Measurements from ENCODE around the gene LIFR.

The LIFR gene

DNA sequence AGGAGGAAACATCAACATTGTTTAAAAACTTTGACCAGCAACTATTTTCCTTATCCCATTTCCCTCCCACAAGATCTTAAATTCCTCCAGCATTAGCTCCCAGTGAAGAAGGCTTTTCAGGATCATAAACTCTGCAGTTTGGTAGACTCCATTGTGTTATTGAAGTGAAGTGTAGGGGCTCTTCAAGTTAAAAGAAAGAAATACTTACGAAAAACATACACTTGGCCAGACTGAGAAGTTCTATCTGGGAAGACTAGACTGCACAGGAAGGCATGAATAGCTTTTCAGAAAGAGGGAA, 22.3 kb downstream of the LIFR start:
- no peak overlapping the region for H3K9ac ChIP-seq (ENCODE audit: low read length)
- no peak overlapping the region for H3K14ac ChIP-seq (ENCODE audit: low read length)
- H4K8ac ChIP-seq (ENCODE audit: low read depth, low read length) = no peak overlapping the region
- no peak overlapping the region for H3K4me3 ChIP-seq (ENCODE audit: low read depth, low read length)
- no peak overlapping the region for H2BK12ac ChIP-seq (ENCODE audit: low read length)
- H3K18ac ChIP-seq (ENCODE audit: low read length) = no peak overlapping the region
- H3K4me1 ChIP-seq (ENCODE audit: control insufficient read depth in 1 of 2, insufficient read depth in 2 of 2, low read length in 2 of 2) = peaks cover 0 to 2% of the 10 kb centered on the region in 2 experiments
- H4K91ac ChIP-seq (ENCODE audit: low read depth, low read length) = no peak overlapping the region
- H3K23ac ChIP-seq (ENCODE audit: low read length) = no peak overlapping the region
- no peaks in the 10 kb centered on the region for H3K9me3 ChIP-seq (ENCODE audit: insufficient read depth, low read depth, low read length)
- H2BK5ac ChIP-seq (ENCODE audit: low read depth, low read length, poor library complexity) = no peak overlapping the region
- peaks cover 2% of the 10 kb centered on the region for H3K79me2 ChIP-seq (ENCODE audit: control insufficient read depth, insufficient read depth, low read length, poor library complexity)
- no peak overlapping the region for H3K27ac ChIP-seq (ENCODE audit: low read depth, low read length)
- no peak overlapping the region for H2BK120ac ChIP-seq (ENCODE audit: insufficient read depth, low read length, poor library complexity)
- H3K27me3 ChIP-seq (ENCODE audit: insufficient read depth, low read length) = no peaks in the 10 kb centered on the region
- DNase-seq = no peak
- H3K4me2 ChIP-seq (ENCODE audit: low read length) = no peak overlapping the region
- no peak overlapping the region for H3K4ac ChIP-seq (ENCODE audit: low read depth, low read length)
- no peak overlapping the region for H4K12ac ChIP-seq (ENCODE audit: low read depth, low read length)
- H3K79me1 ChIP-seq (ENCODE audit: low read length) = no peaks in the 10 kb centered on the region
- H2AK5ac ChIP-seq (ENCODE audit: low read length) = no peak overlapping the region
- no peaks in the 10 kb centered on the region for H3K36me3 ChIP-seq (ENCODE audit: control insufficient read depth in 1 of 2, insufficient read depth in 2 of 2, low read length in 2 of 2)
- WGBS (ENCODE audit: extremely low coverage, insufficient coverage, insufficient read length) = no CpG with 5 or more reads among the region's 1 CpG
- no peak overlapping the region for H2AFZ ChIP-seq (ENCODE audit: insufficient read depth, low read length, poor library complexity)

DNA sequence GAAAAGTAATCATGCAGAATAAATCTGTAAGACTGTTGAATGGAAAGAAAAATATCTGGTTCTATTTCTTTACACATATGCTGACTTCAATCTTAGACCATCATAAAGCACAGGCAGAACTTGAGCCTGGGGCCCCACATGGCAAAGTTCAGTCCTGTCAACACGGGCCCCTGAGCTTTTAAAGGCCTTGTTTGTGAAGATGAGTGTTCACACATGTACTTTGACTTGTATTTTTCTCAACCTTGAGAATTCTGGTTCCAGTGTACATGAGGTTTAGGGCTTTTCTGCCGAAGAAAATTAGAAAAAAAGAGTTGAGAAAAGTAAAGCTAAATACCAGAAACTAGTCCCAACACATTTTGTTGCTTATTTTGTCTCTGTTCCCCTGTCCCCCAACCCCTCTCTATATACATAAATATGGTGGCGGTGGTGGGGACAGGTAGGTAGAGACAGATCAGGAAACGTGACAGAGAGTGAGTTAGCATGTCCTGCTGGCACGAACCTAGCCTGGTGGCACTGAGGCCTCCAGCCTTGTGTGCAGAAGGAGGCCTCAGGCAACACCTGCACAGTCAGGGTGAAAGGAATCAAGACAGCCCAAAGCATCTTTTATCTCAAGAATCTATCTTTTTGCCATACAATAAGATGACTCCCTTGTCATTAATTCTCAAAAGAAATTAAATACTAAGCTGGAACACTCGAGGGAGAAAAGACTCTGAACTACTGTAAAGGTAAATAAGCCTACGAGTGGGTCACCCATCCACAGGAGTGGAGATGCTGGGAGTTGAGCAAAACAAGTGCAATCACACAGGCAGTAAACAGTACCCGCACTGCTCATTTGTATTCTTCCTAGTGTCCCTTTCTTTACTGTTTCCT, 22.9 kb downstream of the LIFR start:
- no peaks in the 10 kb centered on the region for H3K36me3 ChIP-seq (ENCODE audit: control insufficient read depth in 1 of 2, insufficient read depth in 2 of 2, low read length in 2 of 2)
- H3K4ac ChIP-seq (ENCODE audit: low read depth, low read length) = no peak overlapping the region
- no peak overlapping the region for H2BK120ac ChIP-seq (ENCODE audit: insufficient read depth, low read length, poor library complexity)
- no peaks in the 10 kb centered on the region for H3K9me3 ChIP-seq (ENCODE audit: insufficient read depth, low read depth, low read length)
- peaks cover 0 to 2% of the 10 kb centered on the region in 2 experiments for H3K4me1 ChIP-seq (ENCODE audit: control insufficient read depth in 1 of 2, insufficient read depth in 2 of 2, low read length in 2 of 2)
- H3K4me2 ChIP-seq (ENCODE audit: low read length) = no peak overlapping the region
- peaks cover 2% of the 10 kb centered on the region for H3K79me2 ChIP-seq (ENCODE audit: control insufficient read depth, insufficient read depth, low read length, poor library complexity)
- H3K4me3 ChIP-seq (ENCODE audit: low read depth, low read length) = no peak overlapping the region
- no peak overlapping the region for H2BK5ac ChIP-seq (ENCODE audit: low read depth, low read length, poor library complexity)
- H3K9ac ChIP-seq (ENCODE audit: low read length) = no peak overlapping the region
- no peak overlapping the region for H3K23ac ChIP-seq (ENCODE audit: low read length)
- no CpG with 5 or more reads among the region's 8 CpGs for WGBS (ENCODE audit: extremely low coverage, insufficient coverage, insufficient read length)
- peak; percentile 9 to 47 for DNase-seq
- H4K91ac ChIP-seq (ENCODE audit: low read depth, low read length) = no peak overlapping the region
- H3K14ac ChIP-seq (ENCODE audit: low read length) = no peak overlapping the region
- H2BK12ac ChIP-seq (ENCODE audit: low read length) = no peak overlapping the region
- no peak overlapping the region for H2AK5ac ChIP-seq (ENCODE audit: low read length)
- H2AFZ ChIP-seq (ENCODE audit: insufficient read depth, low read length, poor library complexity) = no peak overlapping the region
- H3K18ac ChIP-seq (ENCODE audit: low read length) = no peak overlapping the region
- no peak overlapping the region for H3K27ac ChIP-seq (ENCODE audit: low read depth, low read length)
- H3K27me3 ChIP-seq (ENCODE audit: insufficient read depth, low read length) = no peaks in the 10 kb centered on the region
- H4K12ac ChIP-seq (ENCODE audit: low read depth, low read length) = no peak overlapping the region
- H4K8ac ChIP-seq (ENCODE audit: low read depth, low read length) = no peak overlapping the region
- H3K79me1 ChIP-seq (ENCODE audit: low read length) = no peaks in the 10 kb centered on the region

DNA sequence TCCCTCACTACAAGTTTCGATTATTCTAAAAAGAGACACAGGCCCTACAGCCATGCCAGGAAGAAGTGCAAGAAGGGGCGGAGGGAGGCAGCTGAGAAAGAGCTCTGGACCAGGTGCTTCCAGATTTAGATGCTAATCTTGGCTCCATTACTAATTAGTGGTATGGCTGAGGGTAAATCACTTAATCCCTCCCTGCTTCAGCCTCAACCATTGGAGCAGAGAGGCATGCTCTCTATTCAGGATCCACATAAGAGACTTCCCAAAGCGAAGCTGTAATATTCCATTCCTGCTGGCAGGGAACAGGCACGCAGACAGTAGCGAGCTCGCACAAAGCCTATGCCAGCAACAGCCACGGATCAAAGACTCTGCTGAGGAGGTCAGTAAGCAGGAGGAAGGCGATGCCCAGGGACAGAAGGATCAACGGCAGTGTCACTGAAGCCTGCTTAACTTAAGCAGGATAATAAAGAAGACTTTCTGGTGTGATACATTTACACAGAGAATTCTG, 24.2 kb downstream of the LIFR start:
- H3K27me3 ChIP-seq (ENCODE audit: insufficient read depth, low read length) = no peaks in the 10 kb centered on the region
- H3K4ac ChIP-seq (ENCODE audit: low read depth, low read length) = no peak overlapping the region
- H3K4me2 ChIP-seq (ENCODE audit: low read length) = no peak overlapping the region
- no peak overlapping the region for H3K4me3 ChIP-seq (ENCODE audit: low read depth, low read length)
- H2BK120ac ChIP-seq (ENCODE audit: insufficient read depth, low read length, poor library complexity) = no peak overlapping the region
- H3K79me1 ChIP-seq (ENCODE audit: low read length) = no peaks in the 10 kb centered on the region
- no peak overlapping the region for H2AFZ ChIP-seq (ENCODE audit: insufficient read depth, low read length, poor library complexity)
- H3K4me1 ChIP-seq (ENCODE audit: control insufficient read depth in 1 of 2, insufficient read depth in 2 of 2, low read length in 2 of 2) = peaks cover 0 to 4% of the 10 kb centered on the region in 2 experiments
- no peak overlapping the region for H4K12ac ChIP-seq (ENCODE audit: low read depth, low read length)
- H4K8ac ChIP-seq (ENCODE audit: low read depth, low read length) = no peak overlapping the region
- H3K23ac ChIP-seq (ENCODE audit: low read length) = no peak overlapping the region
- no peak overlapping the region for H2BK12ac ChIP-seq (ENCODE audit: low read length)
- no peak overlapping the region for H3K14ac ChIP-seq (ENCODE audit: low read length)
- no peak overlapping the region for H2AK5ac ChIP-seq (ENCODE audit: low read length)
- H3K9ac ChIP-seq (ENCODE audit: low read length) = no peak overlapping the region
- H3K9me3 ChIP-seq (ENCODE audit: insufficient read depth, low read depth, low read length) = no peaks in the 10 kb centered on the region
- WGBS (ENCODE audit: extremely low coverage, insufficient coverage, insufficient read length) = no CpG with 5 or more reads among the region's 9 CpGs
- no peak overlapping the region for H3K18ac ChIP-seq (ENCODE audit: low read length)
- H3K36me3 ChIP-seq (ENCODE audit: control insufficient read depth in 1 of 2, insufficient read depth in 2 of 2, low read length in 2 of 2) = peaks cover 0 to 2% of the 10 kb centered on the region in 2 experiments
- H2BK5ac ChIP-seq (ENCODE audit: low read depth, low read length, poor library complexity) = no peak overlapping the region
- peak in 1 of 2 donors; percentile 19 for DNase-seq
- no peak overlapping the region for H3K27ac ChIP-seq (ENCODE audit: low read depth, low read length)
- H4K91ac ChIP-seq (ENCODE audit: low read depth, low read length) = no peak overlapping the region
- peaks cover 2% of the 10 kb centered on the region for H3K79me2 ChIP-seq (ENCODE audit: control insufficient read depth, insufficient read depth, low read length, poor library complexity)

DNA sequence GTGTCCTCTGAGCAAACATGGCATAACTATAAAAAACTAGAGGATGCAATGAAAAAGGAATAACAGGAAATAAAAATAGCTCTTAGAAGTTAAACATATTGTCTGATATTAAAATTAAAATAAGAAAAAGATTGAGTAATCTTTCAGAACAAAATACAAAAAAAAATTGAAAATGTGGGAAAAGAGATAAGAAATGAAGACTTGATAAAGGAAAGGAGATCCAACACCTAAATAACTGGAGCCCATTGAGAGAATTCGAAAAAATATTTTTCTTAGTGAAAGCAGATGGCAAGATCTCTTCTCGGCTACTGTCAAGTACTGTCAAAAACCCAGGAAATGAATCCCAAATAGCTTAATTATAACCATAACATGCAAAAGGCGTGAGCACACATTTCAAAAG, 24.9 kb downstream of the LIFR start:
- Histone ChIP-seq H4K12ac (ENCODE audit: low read depth, low read length) (no peak overlapping the region), H3K79me2 (ENCODE audit: control insufficient read depth, insufficient read depth, low read length, poor library complexity) (peaks cover 2% of the 10 kb centered on the region), H3K14ac (ENCODE audit: low read length) (no peak overlapping the region), H4K8ac (ENCODE audit: low read depth, low read length) (no peak overlapping the region), H3K79me1 (ENCODE audit: low read length) (no peaks in the 10 kb centered on the region), H3K27me3 (ENCODE audit: insufficient read depth, low read length) (no peaks in the 10 kb centered on the region), H2BK5ac (ENCODE audit: low read depth, low read length, poor library complexity) (no peak overlapping the region), H2AK5ac (ENCODE audit: low read length) (no peak overlapping the region), H3K4me1 (ENCODE audit: control insufficient read depth in 1 of 2, insufficient read depth in 2 of 2, low read length in 2 of 2) (peaks cover 0 to 4% of the 10 kb centered on the region in 2 experiments), H2BK12ac (ENCODE audit: low read length) (no peak overlapping the region), H3K4ac (ENCODE audit: low read depth, low read length) (no peak overlapping the region), H2AFZ (ENCODE audit: insufficient read depth, low read length, poor library complexity) (no peak overlapping the region), H3K18ac (ENCODE audit: low read length) (no peak overlapping the region), H4K91ac (ENCODE audit: low read depth, low read length) (no peak overlapping the region), H2BK120ac (ENCODE audit: insufficient read depth, low read length, poor library complexity) (no peak overlapping the region), H3K4me3 (ENCODE audit: low read depth, low read length) (no peak overlapping the region), H3K9ac (ENCODE audit: low read length) (no peak overlapping the region), H3K23ac (ENCODE audit: low read length) (no peak overlapping the region), H3K4me2 (ENCODE audit: low read length) (no peak overlapping the region), H3K36me3 (ENCODE audit: control insufficient read depth in 1 of 2, insufficient read depth in 2 of 2, low read length in 2 of 2) (peaks cover 0 to 2% of the 10 kb centered on the region in 2 experiments), H3K9me3 (ENCODE audit: insufficient read depth, low read depth, low read length) (no peaks in the 10 kb centered on the region), H3K27ac (ENCODE audit: low read depth, low read length) (no peak overlapping the region)
- WGBS (ENCODE audit: extremely low coverage, insufficient coverage, insufficient read length) = no CpG with 5 or more reads among the region's 3 CpGs
- no peak for DNase-seq
